Activated T-cell treated with anti-CD3 and anti-CD28 coated beads, Interleukin-2, amount 50 U/mL, for 72 hours (primary cell): Measurements from ENCODE around the gene PROK2. TPM values are rescaled to one million over a fixed set of nuclear protein-coding genes. Genes with fewer than 3 reads are reported as not detected.

Source experiments
- ATAC-seq, 2 donors: fragments of 150-1000 bp; cut with Tn5 transposase; replicated peaks in 1 of 2; 2 replicates each; pipeline ENCODE4 v1.10.0; 2021; ENCODE audit warnings: moderate library complexity in 2 of 2, mild to moderate bottlenecking in 1 of 2
- DNase-seq, 2 donors: peaks; one replicate each; pipeline ENCODE4 v3.0.0; 2021 to 2022; ENCODE audit warnings: mixed read lengths in 1 of 2
- H3K27ac Mint-ChIP-seq: one replicate; pipeline ENCODE4 v1.8.0; 2022; ENCODE audit warnings: mild to moderate bottlenecking, moderate library complexity, mixed read lengths
- H3K27me3 Mint-ChIP-seq: one replicate; pipeline ENCODE4 v1.8.0; 2022; ENCODE audit warnings: low read depth, mixed read lengths
- H3K36me3 Mint-ChIP-seq, 2 donors: one replicate each; pipeline ENCODE4 v1.8.0; 2022; ENCODE audit warnings: mixed read lengths in 2 of 2, mild to moderate bottlenecking in 1 of 2; ENCODE audit not compliant: insufficient read depth in 2 of 2
- H3K4me1 Mint-ChIP-seq: one replicate; pipeline ENCODE4 v1.8.0; 2022; ENCODE audit warnings: low read depth, mixed read lengths
- H3K4me3 Mint-ChIP-seq, 2 donors: one replicate each; pipeline ENCODE4 v1.8.0; 2022; ENCODE audit warnings: mild to moderate bottlenecking in 2 of 2, mixed read lengths in 2 of 2, moderate library complexity in 2 of 2
- H3K9me3 Mint-ChIP-seq, 2 donors: one replicate each; pipeline ENCODE4 v1.8.0; 2022; ENCODE audit warnings: mixed read lengths in 2 of 2
- total RNA-seq, 2 donors: library from RNA; stranded (reverse); gene quantifications; one replicate each; pipeline ENCODE4 v1.2.3, GENCODE V29; 2022

PROK2 gene
- total RNA-seq, 2 donors from 2014 or later: 0.16 to 0.24 TPM

GRCh38 chr3:71723452-71724170 is 61.3 kb downstream of the PROK2 start:
- ATAC-seq (peak; percentile 56 to 58), DNase-seq (peak; percentile 66 to 68)
- no peaks in the 10 kb centered on the region for H3K27me3 Mint-ChIP-seq
- no peaks in the 10 kb centered on the region for H3K9me3 Mint-ChIP-seq
- H3K36me3 Mint-ChIP-seq: peaks cover 9% of the 10 kb centered on the region in 2 donors
- peaks cover 72% of the 10 kb centered on the region for H3K4me1 Mint-ChIP-seq
- H3K27ac Mint-ChIP-seq: peak overlapping the region; percentile 98
- H3K4me3 Mint-ChIP-seq: peak overlapping the region; percentile 98 to 99

GRCh38 chr3:71722693-71723092 is 62.3 kb downstream of the PROK2 start:
- Mint-ChIP-seq H3K4me3 (peak overlapping the region; percentile 86 to 99), H3K4me1 (peaks cover 75% of the 10 kb centered on the region), H3K27ac (peak overlapping the region; percentile 63), H3K9me3 (no peaks in the 10 kb centered on the region), H3K36me3 (peaks cover 9% of the 10 kb centered on the region in 2 donors), H3K27me3 (no peaks in the 10 kb centered on the region)
- DNase-seq: no peak
- ATAC-seq: no peak

Other genes with a start within 250 kb of the PROK2 start
- 100 to 1,000 TPM; 124 to 156 TPM for gene FOXP1, start 201.4 kb downstream of the PROK2 start, total RNA-seq
- 10 to 100 TPM; 51.8 to 70.1 TPM for gene EIF4E3, start 59.7 kb downstream of the PROK2 start, total RNA-seq
- gene GPR27, start 31.3 kb downstream of the PROK2 start, total RNA-seq: 1 to 10 TPM in 1 of 2 donors, under 1 TPM in 1; 0.90 to 2.5 TPM